ENCODE measurements around the gene MOCS2. TPM values are rescaled to one million over a fixed set of nuclear protein-coding genes. Genes with fewer than 3 reads are reported as not detected.
"Not testable (repeated sequence)": the region's sequence is repeated elsewhere in the genome, so short reads cannot be mapped to it uniquely, and the experiment has no call there.

Gene MOCS2
- total and polyA plus RNA-seq, 4 donors = 57.2 to 109 (median 77.7) TPM

- H3K36me3 ChIP-seq (ENCODE audit: control insufficient read depth, insufficient read depth, low read length) = no peaks in the 10 kb centered on the region
- 93% methylated on average over 4 of the region's 5 CpGs for WGBS (ENCODE audit: insufficient coverage)
- H3K27me3 ChIP-seq (ENCODE audit: control insufficient read depth, insufficient read depth, low read length) = no peaks in the 10 kb centered on the region
- no peak overlapping the region for H3K27ac ChIP-seq (ENCODE audit: low read depth, low read length)
- H3K4me3 ChIP-seq (ENCODE audit: low read depth, low read length) = no peak overlapping the region
- no peaks in the 10 kb centered on the region for H3K9me3 ChIP-seq (ENCODE audit: control insufficient read depth, insufficient read depth, low read length)
- no peaks in the 10 kb centered on the region for H3K4me1 ChIP-seq (ENCODE audit: control insufficient read depth, insufficient read depth, low read length)
- no peak for DNase-seq (ENCODE audit: low read depth in 4 of 6, low spot score in 6 of 6)
These were observed 9.3 kb upstream of the MOCS2 start for GRCh38 chr5:53118879-53119278.

DNA sequence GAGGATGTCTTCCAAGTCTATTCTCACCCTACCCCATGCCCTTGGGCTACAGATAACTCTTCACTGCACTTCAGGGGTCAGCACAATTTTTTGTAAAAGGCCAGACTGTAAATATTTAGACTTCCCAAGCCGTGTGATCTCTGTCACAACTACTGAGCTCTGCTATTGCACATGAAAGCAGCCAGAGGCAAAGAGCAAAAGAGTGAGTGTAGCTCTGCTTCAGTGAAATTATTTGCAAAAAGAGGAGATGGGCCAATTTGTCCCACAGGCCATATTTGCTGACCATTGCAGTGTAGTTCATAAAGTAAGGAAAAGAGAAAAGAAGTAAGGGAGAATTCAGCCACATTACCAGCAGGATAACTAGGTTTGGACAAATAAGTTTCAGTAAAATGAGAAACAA, 7.0 kb upstream of the MOCS2 start:
- H3K36me3 ChIP-seq (ENCODE audit: control insufficient read depth, insufficient read depth, low read length) = no peaks in the 10 kb centered on the region
- H3K4me3 ChIP-seq (ENCODE audit: low read depth, low read length) = no peak overlapping the region
- no peaks in the 10 kb centered on the region for H3K27me3 ChIP-seq (ENCODE audit: control insufficient read depth, insufficient read depth, low read length)
- no peaks in the 10 kb centered on the region for H3K4me1 ChIP-seq (ENCODE audit: control insufficient read depth, insufficient read depth, low read length)
- WGBS (ENCODE audit: insufficient coverage) = no CpG with 5 or more reads among the region's 1 CpG
- H3K27ac ChIP-seq (ENCODE audit: low read depth, low read length) = no peak overlapping the region
- no peak for DNase-seq (ENCODE audit: low read depth in 4 of 6, low spot score in 6 of 6)
- no peaks in the 10 kb centered on the region for H3K9me3 ChIP-seq (ENCODE audit: control insufficient read depth, insufficient read depth, low read length)

GRCh38 chr5:53114988-53115387, 5.4 kb upstream of the MOCS2 start:
- Histone ChIP-seq H3K4me1 (ENCODE audit: control insufficient read depth, insufficient read depth, low read length) (peaks cover 4% of the 10 kb centered on the region), H3K27ac (ENCODE audit: low read depth, low read length) (no peak overlapping the region), H3K4me3 (ENCODE audit: low read depth, low read length) (no peak overlapping the region), H3K9me3 (ENCODE audit: control insufficient read depth, insufficient read depth, low read length) (no peaks in the 10 kb centered on the region), H3K27me3 (ENCODE audit: control insufficient read depth, insufficient read depth, low read length) (no peaks in the 10 kb centered on the region), H3K36me3 (ENCODE audit: control insufficient read depth, insufficient read depth, low read length) (no peaks in the 10 kb centered on the region)
- DNase-seq (ENCODE audit: low read depth in 4 of 6, low spot score in 6 of 6) = peak in 1 of 6 donors; percentile 11

DNA sequence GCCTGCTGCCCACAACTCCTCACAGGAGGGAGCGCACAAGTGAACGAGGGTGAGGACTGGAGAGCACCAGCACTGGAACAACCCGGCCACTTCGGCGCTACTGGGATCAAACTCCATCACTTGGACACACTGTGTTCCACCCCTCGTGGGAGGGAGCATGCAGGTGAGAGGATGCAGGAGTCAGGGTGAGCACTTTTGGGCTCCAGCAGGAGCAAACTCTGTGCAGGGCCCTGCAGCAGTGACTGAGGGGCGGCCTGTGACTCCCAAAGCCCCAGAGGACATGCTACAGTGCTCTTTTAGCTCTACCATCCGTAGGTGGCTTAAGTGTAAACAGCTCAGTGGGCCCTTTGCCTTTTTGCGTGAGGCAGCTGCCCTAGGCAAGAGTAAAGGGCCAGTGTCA, 4.4 kb upstream of the MOCS2 start:
- no peak overlapping the region for H3K27ac ChIP-seq (ENCODE audit: low read depth, low read length)
- no peaks in the 10 kb centered on the region for H3K27me3 ChIP-seq (ENCODE audit: control insufficient read depth, insufficient read depth, low read length)
- no peaks in the 10 kb centered on the region for H3K36me3 ChIP-seq (ENCODE audit: control insufficient read depth, insufficient read depth, low read length)
- 81% methylated on average over 9 of the region's 9 CpGs for WGBS (ENCODE audit: insufficient coverage)
- no peaks in the 10 kb centered on the region for H3K9me3 ChIP-seq (ENCODE audit: control insufficient read depth, insufficient read depth, low read length)
- H3K4me3 ChIP-seq (ENCODE audit: low read depth, low read length) = no peak overlapping the region
- DNase-seq (ENCODE audit: low read depth in 4 of 6, low spot score in 6 of 6) = no peak
- H3K4me1 ChIP-seq (ENCODE audit: control insufficient read depth, insufficient read depth, low read length) = peaks cover 5% of the 10 kb centered on the region

DNA sequence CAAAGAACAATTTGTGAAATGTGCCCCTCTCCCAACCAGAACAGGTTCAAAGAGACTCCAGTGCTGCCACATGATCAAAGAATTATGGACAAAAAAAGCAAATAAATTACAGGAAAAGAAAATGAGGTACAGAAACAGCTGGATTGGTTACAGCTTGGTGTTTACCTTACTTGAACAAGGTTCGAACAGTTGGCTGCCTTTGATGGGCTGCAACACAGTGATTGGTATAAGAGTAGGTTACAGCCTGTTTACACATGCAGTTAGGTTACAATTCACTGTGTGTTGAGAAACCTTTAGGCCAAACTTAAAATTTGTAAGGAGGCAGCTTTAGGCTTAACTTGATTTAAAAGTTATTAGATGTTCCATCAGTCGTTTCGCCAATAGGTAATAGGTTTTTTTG, 3.4 kb upstream of the MOCS2 start:
- 90% methylated on average over 1 of the region's 3 CpGs for WGBS (ENCODE audit: insufficient coverage)

GRCh38 chr5:53112307-53112706, 2.8 kb upstream of the MOCS2 start:
- H3K4me1 ChIP-seq (ENCODE audit: control insufficient read depth, insufficient read depth, low read length); H3K36me3 ChIP-seq (ENCODE audit: control insufficient read depth, insufficient read depth, low read length); H3K9me3 ChIP-seq (ENCODE audit: control insufficient read depth, insufficient read depth, low read length); H3K4me3 ChIP-seq (ENCODE audit: low read depth, low read length); H3K27ac ChIP-seq (ENCODE audit: low read depth, low read length); DNase-seq (ENCODE audit: low read depth in 4 of 6, low spot score in 6 of 6); H3K27me3 ChIP-seq (ENCODE audit: control insufficient read depth, insufficient read depth, low read length): not testable (repeated sequence)
- WGBS (ENCODE audit: insufficient coverage) = 100% methylated on average over 4 of the region's 6 CpGs

More for the DNA sequence above, 3.4 kb upstream of the MOCS2 start:
- Histone ChIP-seq H3K4me3 (ENCODE audit: low read depth, low read length) (no peak overlapping the region), H3K4me1 (ENCODE audit: control insufficient read depth, insufficient read depth, low read length) (peaks cover 5% of the 10 kb centered on the region), H3K36me3 (ENCODE audit: control insufficient read depth, insufficient read depth, low read length) (no peaks in the 10 kb centered on the region), H3K9me3 (ENCODE audit: control insufficient read depth, insufficient read depth, low read length) (no peaks in the 10 kb centered on the region), H3K27ac (ENCODE audit: low read depth, low read length) (no peak overlapping the region), H3K27me3 (ENCODE audit: control insufficient read depth, insufficient read depth, low read length) (no peaks in the 10 kb centered on the region)
- no peak for DNase-seq (ENCODE audit: low read depth in 4 of 6, low spot score in 6 of 6)

GRCh38 chr5:53111139-53111538, 1.6 kb upstream of the MOCS2 start:
- H3K4me1 ChIP-seq (ENCODE audit: control insufficient read depth, insufficient read depth, low read length) = peaks cover 5% of the 10 kb centered on the region
- H3K36me3 ChIP-seq (ENCODE audit: control insufficient read depth, insufficient read depth, low read length) = no peaks in the 10 kb centered on the region
- no peak overlapping the region for H3K4me3 ChIP-seq (ENCODE audit: low read depth, low read length)
- no peak for DNase-seq (ENCODE audit: low read depth in 4 of 6, low spot score in 6 of 6)
- H3K9me3 ChIP-seq (ENCODE audit: control insufficient read depth, insufficient read depth, low read length) = no peaks in the 10 kb centered on the region
- no peaks in the 10 kb centered on the region for H3K27me3 ChIP-seq (ENCODE audit: control insufficient read depth, insufficient read depth, low read length)
- no CpG with 5 or more reads among the region's 1 CpG for WGBS (ENCODE audit: insufficient coverage)
- H3K27ac ChIP-seq (ENCODE audit: low read depth, low read length) = no peak overlapping the region

GRCh38 chr5:53110156-53110555, 599 bp upstream of the MOCS2 start:
- 17% methylated on average over 1 of the region's 6 CpGs for WGBS (ENCODE audit: insufficient coverage)
- no peak for DNase-seq (ENCODE audit: low read depth in 4 of 6, low spot score in 6 of 6)
- Histone ChIP-seq H3K9me3 (ENCODE audit: control insufficient read depth, insufficient read depth, low read length) (no peaks in the 10 kb centered on the region), H3K4me1 (ENCODE audit: control insufficient read depth, insufficient read depth, low read length) (peaks cover 5% of the 10 kb centered on the region), H3K27me3 (ENCODE audit: control insufficient read depth, insufficient read depth, low read length) (no peaks in the 10 kb centered on the region), H3K36me3 (ENCODE audit: control insufficient read depth, insufficient read depth, low read length) (no peaks in the 10 kb centered on the region), H3K27ac (ENCODE audit: low read depth, low read length) (no peak overlapping the region), H3K4me3 (ENCODE audit: low read depth, low read length) (peak overlapping the region; percentile 86)

- H3K4me1 ChIP-seq (ENCODE audit: control insufficient read depth, insufficient read depth, low read length) = peaks cover 5% of the 10 kb centered on the region
- H3K36me3 ChIP-seq (ENCODE audit: control insufficient read depth, insufficient read depth, low read length) = no peaks in the 10 kb centered on the region
- no peaks in the 10 kb centered on the region for H3K9me3 ChIP-seq (ENCODE audit: control insufficient read depth, insufficient read depth, low read length)
- no peaks in the 10 kb centered on the region for H3K27me3 ChIP-seq (ENCODE audit: control insufficient read depth, insufficient read depth, low read length)
- WGBS (ENCODE audit: insufficient coverage) = 0% methylated on average over 7 of the region's 11 CpGs
- H3K27ac ChIP-seq (ENCODE audit: low read depth, low read length) = no peak overlapping the region
- peak overlapping the region; percentile 86 for H3K4me3 ChIP-seq (ENCODE audit: low read depth, low read length)
- DNase-seq (ENCODE audit: low read depth in 4 of 6, low spot score in 6 of 6) = peak in 2 of 6 donors; percentile 28 to 54
These were observed 508 bp downstream of the MOCS2 start for GRCh38 chr5:53109056-53109442.

GRCh38 chr5:53105611-53106300, 3.8 kb downstream of the MOCS2 start:
- Histone ChIP-seq H3K36me3 (ENCODE audit: control insufficient read depth, insufficient read depth, low read length) (peaks cover 2% of the 10 kb centered on the region), H3K27ac (ENCODE audit: low read depth, low read length) (no peak overlapping the region), H3K9me3 (ENCODE audit: control insufficient read depth, insufficient read depth, low read length) (no peaks in the 10 kb centered on the region), H3K27me3 (ENCODE audit: control insufficient read depth, insufficient read depth, low read length) (no peaks in the 10 kb centered on the region), H3K4me3 (ENCODE audit: low read depth, low read length) (no peak overlapping the region), H3K4me1 (ENCODE audit: control insufficient read depth, insufficient read depth, low read length) (peaks cover 5% of the 10 kb centered on the region)
- DNase-seq (ENCODE audit: low read depth in 4 of 6, low spot score in 6 of 6) = no peak
- no CpG with 5 or more reads among the region's 5 CpGs for WGBS (ENCODE audit: insufficient coverage)
